IMR-90 (cell line): ENCODE data around the gene EPHA10. TPM values are rescaled to one million over a fixed set of nuclear protein-coding genes. Genes with fewer than 3 reads are reported as not detected.
"Not testable (repeated sequence)": the region's sequence is repeated elsewhere in the genome, so short reads cannot be mapped to it uniquely, and the experiment has no call there.

Experiments
- ATAC-seq: fragments of 200-7000 bp; cut with Tn5 transposase; 2 replicates; pipeline ENCODE4 v1.9.1; 2020; ENCODE audit warnings: low read depth, mild to moderate bottlenecking, moderate library complexity
- BruUV-seq: library from RNA; stranded (reverse); fragments of 400-500 nt; replicated peaks from 2 replicates; lab custom pipeline; 2021; lab: Mats Ljungman, UMichigan
- CTCF ChIA-PET: fragments of 300-600 bp; formaldehyde crosslinking; extraction: SDS; loops from one replicate; lab custom pipeline; 2021; ENCODE audit warnings: antibody characterized with exemption; lab: Yijun Ruan, JAX
- POLR2A ChIA-PET: fragments of 300-600 bp; sonication (Branson Sonifier 250); formaldehyde crosslinking; loops from one replicate; lab custom pipeline; 2022; ENCODE audit warnings: antibody characterized with exemption; ENCODE audit not compliant: unreplicated experiment; lab: Charles Lee
- DNase-seq: peaks from one replicate; pipeline ENCODE4 v3.0.0; 2013
- H2AFZ ChIP-seq: replicated peaks from 2 replicates; pipeline ENCODE3; 2013; ENCODE audit warnings: low read length, mild to moderate bottlenecking; ENCODE audit not compliant: poor library complexity
- H2AK5ac ChIP-seq: 2 replicates; pipeline ENCODE4 v1.6.1; 2013; ENCODE audit warnings: low read depth, low read length, inconsistent platforms
- H2AK9ac ChIP-seq: replicated peaks from 2 replicates; pipeline ENCODE3; 2013; ENCODE audit warnings: mild to moderate bottlenecking, low read depth, low read length, moderate library complexity; ENCODE audit not compliant: poor library complexity
- H2BK120ac ChIP-seq: 2 replicates; pipeline ENCODE4 v1.6.1; 2013; ENCODE audit warnings: low read depth, low read length, inconsistent platforms
- H2BK15ac ChIP-seq: 3 replicates; pipeline ENCODE4 v1.6.1; 2013; ENCODE audit warnings: low read depth, low read length, inconsistent platforms
- H2BK20ac ChIP-seq: 2 replicates; pipeline ENCODE4 v1.6.1; 2013; ENCODE audit warnings: low read depth, mild to moderate bottlenecking, inconsistent platforms, low read length, moderate library complexity
- H2BK5ac ChIP-seq: 2 replicates; pipeline ENCODE4 v1.6.1; 2013; ENCODE audit warnings: mild to moderate bottlenecking, low read depth, low read length, inconsistent platforms; ENCODE audit not compliant: poor library complexity, severe bottlenecking
- H3K14ac ChIP-seq: replicated peaks from 2 replicates; pipeline ENCODE4 v1.6.1; 2013; ENCODE audit warnings: low read depth, low read length, inconsistent platforms
- H3K18ac ChIP-seq: 2 replicates; pipeline ENCODE4 v1.6.1; 2013; ENCODE audit warnings: low read depth, low read length, control low read depth
- H3K23ac ChIP-seq: 2 replicates; pipeline ENCODE4 v1.6.1; 2013; ENCODE audit warnings: low read depth, low read length, inconsistent platforms
- H3K27ac ChIP-seq: 2 replicates; pipeline ENCODE4 v1.5.1; 2013; ENCODE audit warnings: mild to moderate bottlenecking, control low read depth, low read length; ENCODE audit not compliant: insufficient read depth
- H3K27me3 ChIP-seq: 2 replicates; pipeline ENCODE4 v1.6.1; 2013; ENCODE audit warnings: low read length; ENCODE audit not compliant: control insufficient read depth, insufficient read depth
- H3K36me3 ChIP-seq: 2 replicates; pipeline ENCODE4 v1.6.1; 2013; ENCODE audit warnings: low read length, mixed read lengths; ENCODE audit not compliant: control insufficient read depth, insufficient read depth
- H3K4ac ChIP-seq: 2 replicates; pipeline ENCODE4 v1.6.1; 2013; ENCODE audit warnings: low read depth, low read length, inconsistent platforms
- H3K4me1 ChIP-seq: 2 replicates; pipeline ENCODE4 v1.6.1; 2013; ENCODE audit warnings: low read length, mixed read lengths; ENCODE audit not compliant: control insufficient read depth, insufficient read depth
- H3K4me2 ChIP-seq: 2 replicates; pipeline ENCODE4 v1.6.1; 2013; ENCODE audit warnings: low read depth, mild to moderate bottlenecking, control low read depth, low read length, moderate library complexity
- H3K4me3 ChIP-seq: 2 replicates; pipeline ENCODE4 v1.5.1; 2013; ENCODE audit warnings: low read depth, mild to moderate bottlenecking, control low read depth, low read length, moderate library complexity; ENCODE audit not compliant: insufficient read depth
- H3K56ac ChIP-seq: 2 replicates; pipeline ENCODE4 v1.6.1; 2013; ENCODE audit warnings: low read length, inconsistent platforms; ENCODE audit not compliant: insufficient read depth; ENCODE audit errors: extremely low read depth
- H3K79me1 ChIP-seq, 2 experiments: 2 replicates each; pipeline ENCODE4 v1.6.1; 2013; ENCODE audit warnings: low read length in 2 of 2, inconsistent platforms in 1 of 2, low read depth in 1 of 2
- H3K9ac ChIP-seq: 2 replicates; pipeline ENCODE4 v1.6.1; 2013; ENCODE audit warnings: low read depth, low read length, control low read depth
- H3K9me1 ChIP-seq: 2 replicates; pipeline ENCODE4 v1.6.1; 2013; ENCODE audit warnings: low read length, inconsistent platforms; ENCODE audit not compliant: insufficient read depth
- H3K9me3 ChIP-seq: 2 replicates; pipeline ENCODE4 v1.6.1; 2013; ENCODE audit warnings: low read length; ENCODE audit not compliant: control insufficient read depth, insufficient read depth
- H4K20me1 ChIP-seq: 2 replicates; pipeline ENCODE4 v1.6.1; 2013; ENCODE audit warnings: low read length, inconsistent platforms; ENCODE audit not compliant: insufficient read depth
- H4K5ac ChIP-seq: 2 replicates; pipeline ENCODE4 v1.6.1; 2013; ENCODE audit warnings: mild to moderate bottlenecking, low read depth, low read length, control low read depth
- H4K8ac ChIP-seq, 2 experiments: 2 replicates each; pipeline ENCODE4 v1.6.1; 2013; ENCODE audit warnings: low read depth in 2 of 2, low read length in 2 of 2, control low read depth in 1 of 2, inconsistent platforms in 1 of 2
- H4K91ac ChIP-seq: 2 replicates; pipeline ENCODE4 v1.6.1; 2013; ENCODE audit warnings: low read depth, low read length, inconsistent platforms; ENCODE audit not compliant: insufficient read depth
- ELK1 ChIP-seq: fragments of 150-350 bp; IDR thresholded peaks from 2 replicates; pipeline ENCODE4 v1.6.1; 2016; ENCODE audit warnings: low read depth, mild to moderate bottlenecking, low read length, moderate library complexity, borderline replicate concordance
- FOS ChIP-seq: fragments of 150-350 bp; IDR thresholded peaks from 2 replicates; pipeline ENCODE4 v1.6.1; 2016; ENCODE audit warnings: low read depth, low read length
- MAZ ChIP-seq: IDR thresholded peaks from 2 replicates; pipeline ENCODE4 v1.6.1; 2012; ENCODE audit warnings: low read depth, mild to moderate bottlenecking, low read length, improper control_type of control experiment, moderate library complexity, borderline replicate concordance
- POLR2A ChIP-seq: IDR thresholded peaks from 2 replicates; pipeline ENCODE4 v1.6.1; 2012; ENCODE audit warnings: mild to moderate bottlenecking, low read depth, low read length
- WGBS, 2 experiments: methylation state at CpG; one replicate each; pipeline versions ENCODE4 v1.1.5 to v1.1.7; 2013; ENCODE audit warnings: missing lambda C conversion rate in 2 of 2; ENCODE audit not compliant: insufficient read length in 1 of 2; ENCODE audit errors: extremely low coverage in 2 of 2; 5-methylcytosine and 5-hydroxymethylcytosine counted together
- dilution Hi-C: fragments of 300-500 bp; cut with HindIII; formaldehyde crosslinking; loops from one replicate; pipeline ENCODE4 v1.14.3; 2018; ENCODE audit warnings: low sequenced_read_pairs; ENCODE audit not compliant: unreplicated experiment
- in situ Hi-C: fragments of 300-500 bp; cut with MboI; formaldehyde crosslinking; loops from 3 replicates; pipeline ENCODE4 v1.14.3; 2019; ENCODE audit warnings: low sequenced_read_pairs, inconsistent platforms, mixed read lengths
- intact Hi-C: fragments of 100-400 bp; cut with micrococcal nuclease; formaldehyde crosslinking; loops from 2 replicates; pipeline ENCODE4 v1.10.0; 2022
- polyA plus RNA-seq, 3 experiments: library from polyadenylated mRNA; depleted of rRNA; stranded (reverse); fragments of >200 nt; gene quantifications; 2 replicates each; pipeline ENCODE4 v1.2.3, GENCODE V29; 2012; ENCODE audit warnings: low replicate concordance in 1 of 3
- total RNA-seq: library from RNA; depleted of rRNA; stranded (reverse); fragments of >200 nt; gene quantifications from 2 replicates; pipeline ENCODE4 v1.2.3, GENCODE V29; 2012

EPHA10 gene
- total and polyA plus RNA-seq, 2 of the 4 experiments (the other 2 are of a cell fraction), result not detected

- intact Hi-C loops (no loop called here), dilution Hi-C loops (no loop called here), in situ Hi-C loops (loop anchor here (10.0 kb wide), 1 partner anchor 234 kb away; no protein-coding TSS in a partner anchor)
- no peak overlapping the region for H2BK20ac ChIP-seq
- H4K20me1 ChIP-seq, result no peaks in the 10 kb centered on the region
- no peaks in the 10 kb centered on the region for H3K27me3 ChIP-seq
- no peak overlapping the region for H3K56ac ChIP-seq
- H3K9ac ChIP-seq, result peak overlapping the region; percentile 74; the same call in 1 of the 2 replicates
- H3K9me1 ChIP-seq, result no peaks in the 10 kb centered on the region
- H2AFZ ChIP-seq, result no peak overlapping the region
- H2AK5ac ChIP-seq, result no peak overlapping the region
- H2BK5ac ChIP-seq, result no peak overlapping the region
- no peak overlapping the region for H3K4ac ChIP-seq
- POLR2A ChIA-PET, result interaction anchor here (0.6 kb wide), 1 partner anchor 119 kb away, joined by 3 read pairs; the partner anchor contains the start of genes C1orf122 and YRDC
- no peak overlapping the region for H4K5ac ChIP-seq
- H3K36me3 ChIP-seq, result peaks cover 13% of the 10 kb centered on the region
- H4K91ac ChIP-seq, result no peak overlapping the region
- no peak overlapping the region for H3K27ac ChIP-seq
- peaks cover 13 to 34% of the 10 kb centered on the region in 2 experiments; a peak in 3 of 4 replicates for H3K79me1 ChIP-seq
- peak overlapping the region; percentile 54; the same call in 1 of the 2 replicates for H3K23ac ChIP-seq
- peaks cover 5% of the 10 kb centered on the region for H3K4me1 ChIP-seq
- no peak overlapping the region for H3K14ac ChIP-seq
- no TSS peak for BruUV-seq
- no peak overlapping the region for H3K4me3 ChIP-seq
- H3K4me2 ChIP-seq, result peak overlapping the region; percentile 92; the same call in 1 of the 2 replicates
- TF ChIP-seq MAZ (no peak), FOS (no peak), ELK1 (no peak), POLR2A (no peak)
- CTCF ChIA-PET, result interaction anchor here (0.6 to 1.2 kb wide), 2 partner anchors 86 to 129 kb away, joined by 3 to 4 read pairs; no protein-coding TSS in a partner anchor
- no CpG with 5 or more reads among the region's 4 CpGs for WGBS, 2 experiments
- H4K8ac ChIP-seq, result no peak overlapping the region
- ATAC-seq (no peak), DNase-seq (no peak)
- H2BK15ac ChIP-seq, result no peak overlapping the region
- H2BK120ac ChIP-seq, result no peak overlapping the region
- no peaks in the 10 kb centered on the region for H3K9me3 ChIP-seq
- H2AK9ac ChIP-seq, result no peak overlapping the region
- no peak overlapping the region for H3K18ac ChIP-seq
Measured at GRCh38 chr1:37688926-37689325, 76.0 kb downstream of the EPHA10 start.

GRCh38 chr1:37687764-37688163 lies 77.2 kb downstream of the EPHA10 start:
- Histone ChIP-seq H3K79me1 (peaks cover 13 to 32% of the 10 kb centered on the region in 2 experiments; a peak in 3 of 4 replicates), H3K36me3 (peaks cover 22% of the 10 kb centered on the region)
- H2BK15ac ChIP-seq, H2BK20ac ChIP-seq, H3K4ac ChIP-seq, H3K4me2 ChIP-seq, DNase-seq, dilution Hi-C loops, H2BK5ac ChIP-seq, H2AK5ac ChIP-seq, H3K18ac ChIP-seq, H3K9me1 ChIP-seq, CTCF ChIA-PET, H4K20me1 ChIP-seq, H3K4me3 ChIP-seq, H3K4me1 ChIP-seq, H2BK120ac ChIP-seq, H2AFZ ChIP-seq, H3K14ac ChIP-seq, intact Hi-C loops, H3K27ac ChIP-seq, H4K5ac ChIP-seq, H3K56ac ChIP-seq, H3K9ac ChIP-seq, ATAC-seq, H3K27me3 ChIP-seq, BruUV-seq, H3K23ac ChIP-seq, H3K9me3 ChIP-seq, H4K91ac ChIP-seq, H2AK9ac ChIP-seq, H4K8ac ChIP-seq: not testable (repeated sequence)
- WGBS, 2 experiments, result 100% methylated on average over 1 of the region's 2 CpGs; no CpG with 5 or more reads in 1 of the 2 experiments
- in situ Hi-C loops, result loop anchor here (10.0 kb wide), 1 partner anchor 233 kb away; no protein-coding TSS in a partner anchor
- POLR2A ChIA-PET, result interaction anchor here (0.5 kb wide), 1 partner anchor 124 kb away, joined by 4 read pairs; no protein-coding TSS in a partner anchor
